ENCODE data around the gene KCNK6. TPM values are rescaled to one million over a fixed set of nuclear protein-coding genes. Genes with fewer than 3 reads are reported as not detected.
"Not testable (repeated sequence)": the region's sequence is repeated elsewhere in the genome, so short reads cannot be mapped to it uniquely, and the experiment has no call there.

KCNK6 gene
- total and polyA plus RNA-seq, 4 experiments from 2014 or later: 1.3 to 14.9 (median 11.0) TPM

DNA sequence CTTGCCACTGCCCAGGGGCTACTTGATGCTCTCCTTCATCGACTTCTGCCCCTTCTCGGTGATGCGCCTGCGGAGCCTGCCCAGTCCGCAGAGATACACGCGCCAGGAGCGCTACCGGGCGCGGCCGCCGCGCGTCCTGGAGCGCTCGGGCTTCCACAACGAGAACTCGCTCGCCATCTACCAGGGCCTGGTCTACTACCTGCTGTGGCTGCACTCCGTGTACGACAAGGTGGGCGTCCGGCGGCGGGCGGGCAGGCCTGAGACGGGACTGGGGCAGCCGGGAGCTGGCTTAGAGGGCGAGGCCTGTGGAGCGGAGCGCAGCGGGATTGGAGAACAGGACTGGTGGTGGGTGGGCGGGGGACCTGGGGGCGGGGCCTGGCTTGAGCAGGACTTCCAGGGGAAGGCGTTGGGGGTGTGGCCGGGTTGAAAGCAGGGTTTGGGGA, 42.0 kb downstream of the KCNK6 start:
- intact Hi-C loops (cut with micrococcal nuclease): loop anchor here (1.0 kb wide), 1 partner anchor 13 kb away; the partner anchor contains the start of gene PSMD8
- CTCF ChIA-PET (ENCODE audit: partially characterized antibody): interaction anchor here (1.1 kb wide), 1 partner anchor 13 kb away, joined by 3 read pairs; the partner anchor contains the start of gene PSMD8
- H3K4me1 Mint-ChIP-seq: peaks cover 0 to 26% (median 13%) of the 10 kb centered on the region in 4 donors

DNA sequence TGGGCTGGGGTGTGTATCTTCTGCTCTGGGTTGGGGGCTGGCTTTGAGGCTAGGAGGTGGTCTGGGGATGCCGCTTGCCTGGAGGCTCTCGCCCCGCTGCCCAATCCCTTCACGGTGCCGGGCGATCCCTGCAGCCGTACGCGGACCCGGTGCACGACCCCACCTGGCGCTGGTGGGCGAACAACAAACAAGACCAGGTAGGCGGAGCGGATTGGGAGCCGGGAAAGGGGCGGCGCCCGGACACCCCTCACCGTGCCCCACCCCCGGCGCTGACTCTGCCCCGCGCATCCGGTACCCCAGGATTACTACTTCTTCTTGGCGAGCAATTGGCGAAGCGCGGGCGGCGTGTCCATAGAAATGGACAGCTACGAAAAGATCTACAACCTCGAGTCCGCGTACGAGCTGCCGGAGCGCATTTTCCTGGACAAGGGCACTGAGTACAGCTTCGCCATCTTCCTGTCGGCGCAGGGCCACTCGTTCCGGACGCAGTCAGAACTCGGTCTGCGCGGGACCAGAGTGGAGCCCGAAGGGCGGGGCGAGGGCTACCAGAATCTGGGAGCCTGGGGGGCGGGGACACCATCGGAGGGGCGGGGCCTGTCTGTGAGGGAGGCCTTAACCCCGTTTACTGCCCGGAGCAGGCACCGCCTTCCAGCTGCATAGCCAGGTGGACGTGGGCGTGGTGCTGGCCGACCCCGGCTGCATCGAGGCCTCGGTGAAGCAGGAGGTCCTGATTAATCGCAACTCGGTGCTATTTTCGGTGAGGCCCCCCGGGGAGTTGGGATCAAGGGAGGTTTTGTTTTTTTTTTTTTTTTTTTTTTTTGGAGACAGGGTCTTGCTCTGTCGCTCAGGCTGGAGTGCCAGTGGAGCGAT, 42.7 kb downstream of the KCNK6 start:
- Mint-ChIP-seq H3K9me3 (no peaks in the 10 kb centered on the region), H3K27me3 (peaks cover 0 to 7% of the 10 kb centered on the region in 2 donors), H3K4me1 (peaks cover 0 to 26% (median 13%) of the 10 kb centered on the region in 4 donors), H3K4me3 (peak overlapping the region; percentile 80 to 87 (median 86)), H3K36me3 (no peaks in the 10 kb centered on the region), H3K27ac (peak overlapping the region in 3 of 7 donors; percentile 8 to 61 (median 48))
- H3K9me3 ChIP-seq (ENCODE audit: control insufficient read depth in 1 of 2, low read length in 2 of 2): no peaks in the 10 kb centered on the region
- H3K4me1 ChIP-seq (ENCODE audit: insufficient read depth, low read length): peaks cover 13% of the 10 kb centered on the region
- CTCF ChIA-PET (ENCODE audit: partially characterized antibody): interaction anchor here (1.1 to 1.2 kb wide), 2 partner anchors 12 to 118 kb away, joined by 3 read pairs; partner anchors contain the start of gene PSMD8
- no peaks in the 10 kb centered on the region for H3K27me3 ChIP-seq (ENCODE audit: insufficient read depth, low read length)
- H3K36me3 ChIP-seq (ENCODE audit: insufficient read depth, low read length): no peaks in the 10 kb centered on the region
- intact Hi-C loops (cut with micrococcal nuclease): loop anchor here (1.0 kb wide), 1 partner anchor 12 kb away; the partner anchor contains the start of gene PSMD8
- H3K27ac ChIP-seq (ENCODE audit: low read depth, low read length): no peak overlapping the region
- POLR2A ChIA-PET (ENCODE audit: partially characterized antibody): interaction anchor here (0.7 to 3.7 kb wide), 5 partner anchors 8 to 41 kb away, joined by 3 to 28 read pairs (median 3); partner anchors contain the start of genes FAM98C and PSMD8
- H3K4me3 ChIP-seq (ENCODE audit: low read length in 2 of 2): peak overlapping the region; percentile 61 to 68
- peak; percentile 45 to 74 (median 46) for DNase-seq

More for the DNA sequence above, 42.0 kb downstream of the KCNK6 start:
- no peak overlapping the region for H3K27ac ChIP-seq (ENCODE audit: low read depth, low read length)
- Mint-ChIP-seq H3K9me3 (no peaks in the 10 kb centered on the region), H3K27me3 (peaks cover 0 to 7% of the 10 kb centered on the region in 2 donors), H3K4me3 (peak overlapping the region; percentile 80 to 87 (median 86)), H3K27ac (peak overlapping the region in 3 of 7 donors; percentile 37 to 69 (median 55)), H3K36me3 (no peaks in the 10 kb centered on the region)
- peaks cover 13% of the 10 kb centered on the region for H3K4me1 ChIP-seq (ENCODE audit: insufficient read depth, low read length)
- no peaks in the 10 kb centered on the region for H3K27me3 ChIP-seq (ENCODE audit: insufficient read depth, low read length)
- POLR2A ChIA-PET (ENCODE audit: partially characterized antibody): interaction anchor here (0.7 to 3.7 kb wide), 6 partner anchors 8 to 42 kb away, joined by 3 to 28 read pairs (median 3); partner anchors contain the start of genes FAM98C and PSMD8
- H3K36me3 ChIP-seq (ENCODE audit: insufficient read depth, low read length): no peaks in the 10 kb centered on the region
- peak; percentile 39 to 74 (median 54) for DNase-seq
- H3K9me3 ChIP-seq (ENCODE audit: control insufficient read depth in 1 of 2, low read length in 2 of 2): no peaks in the 10 kb centered on the region
- peak overlapping the region; percentile 11 to 68 for H3K4me3 ChIP-seq (ENCODE audit: low read length in 2 of 2)

DNA sequence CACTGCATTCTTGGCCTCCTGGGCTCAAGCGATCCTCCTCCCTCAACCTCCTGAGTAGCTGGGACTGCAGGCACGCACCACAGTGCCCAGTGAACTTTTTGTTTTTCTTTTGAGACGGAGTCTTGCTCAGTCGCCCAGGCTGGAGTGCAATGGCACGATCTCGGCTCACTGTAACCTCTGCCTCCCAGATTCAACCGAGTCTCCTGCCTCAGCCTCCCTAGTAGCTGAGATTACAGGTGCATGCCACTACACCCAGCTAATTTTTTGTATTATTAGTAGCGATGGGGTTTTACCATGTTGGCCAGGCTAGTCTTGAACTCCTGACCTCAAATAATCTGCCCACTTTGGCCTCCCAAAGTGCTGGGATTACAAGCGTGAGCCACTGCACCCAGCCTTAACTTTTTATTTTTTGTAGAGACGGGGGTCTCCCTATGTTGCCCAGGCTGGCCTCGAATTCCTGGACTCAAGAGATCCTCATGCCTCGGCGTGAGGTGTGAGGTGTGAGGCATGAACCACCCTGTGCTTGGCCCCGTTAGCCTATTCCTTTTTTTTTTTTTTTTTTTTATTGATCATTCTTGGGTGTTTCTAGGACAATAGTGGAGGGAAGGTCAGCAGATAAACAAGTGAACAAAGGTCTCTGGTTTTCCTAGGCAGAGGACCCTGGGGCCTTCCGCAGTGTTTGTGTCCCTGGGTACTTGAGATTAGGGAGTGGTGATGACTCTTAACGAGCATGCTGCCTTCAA, 43.5 kb downstream of the KCNK6 start:
- not testable (repeated sequence) for H3K9me3 Mint-ChIP-seq; H3K9me3 ChIP-seq (ENCODE audit: control insufficient read depth in 1 of 2, low read length in 2 of 2); H3K36me3 ChIP-seq (ENCODE audit: insufficient read depth, low read length); H3K27ac ChIP-seq (ENCODE audit: low read depth, low read length); DNase-seq; H3K27ac Mint-ChIP-seq; H3K36me3 Mint-ChIP-seq; H3K27me3 ChIP-seq (ENCODE audit: insufficient read depth, low read length); H3K27me3 Mint-ChIP-seq
- Histone ChIP-seq H3K4me3 (ENCODE audit: low read length in 2 of 2) (peak overlapping the region in 1 of 2 donors; percentile 68), H3K4me1 (ENCODE audit: insufficient read depth, low read length) (peaks cover 13% of the 10 kb centered on the region)
- Mint-ChIP-seq H3K4me1 (peaks cover 0 to 26% (median 13%) of the 10 kb centered on the region in 4 donors), H3K4me3 (peak overlapping the region; percentile 49 to 87 (median 66))
- CTCF ChIA-PET (ENCODE audit: partially characterized antibody): interaction anchor here (1.1 to 1.2 kb wide), 2 partner anchors 11 to 119 kb away, joined by 3 read pairs; partner anchors contain the start of gene PSMD8
- intact Hi-C loops (cut with micrococcal nuclease): loop anchor here (1.0 kb wide), 1 partner anchor 11 kb away; the partner anchor contains the start of gene PSMD8
- POLR2A ChIA-PET (ENCODE audit: partially characterized antibody): interaction anchor here (1.2 to 3.7 kb wide), 2 partner anchors 11 to 40 kb away, joined by 3 to 28 read pairs; partner anchors contain the start of genes FAM98C and PSMD8

DNA sequence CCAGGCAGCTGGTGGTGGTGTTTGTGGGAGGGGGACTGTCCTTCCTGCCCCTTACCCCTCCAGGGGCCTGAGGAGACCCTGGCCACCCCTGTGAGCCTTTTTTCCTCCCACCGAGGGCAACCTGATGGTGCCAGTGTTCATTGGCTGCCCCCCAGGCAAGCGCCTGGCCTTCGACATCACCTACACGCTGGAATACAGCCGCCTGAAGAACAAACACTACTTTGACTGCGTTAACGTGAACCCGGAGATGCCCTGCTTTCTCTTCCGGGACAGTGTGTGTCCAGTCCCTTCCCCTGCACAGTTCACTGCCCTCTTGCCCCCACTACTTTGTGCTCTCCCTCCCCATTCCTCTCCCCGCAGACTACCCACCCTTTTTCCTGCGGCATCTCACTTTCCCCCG, 47.4 kb downstream of the KCNK6 start:
- Histone ChIP-seq H3K27ac (ENCODE audit: low read depth, low read length) (no peak overlapping the region), H3K4me3 (ENCODE audit: low read length in 2 of 2) (no peak overlapping the region), H3K4me1 (ENCODE audit: insufficient read depth, low read length) (peaks cover 9% of the 10 kb centered on the region), H3K9me3 (ENCODE audit: control insufficient read depth in 1 of 2, low read length in 2 of 2) (no peaks in the 10 kb centered on the region), H3K27me3 (ENCODE audit: insufficient read depth, low read length) (no peaks in the 10 kb centered on the region), H3K36me3 (ENCODE audit: insufficient read depth, low read length) (no peaks in the 10 kb centered on the region)
- H3K9me3 Mint-ChIP-seq: no peaks in the 10 kb centered on the region
- peak overlapping the region in 1 of 7 donors; percentile 63 for H3K27ac Mint-ChIP-seq
- DNase-seq: no peak
- peaks cover 2 to 3% of the 10 kb centered on the region in 2 donors for H3K27me3 Mint-ChIP-seq
- ChIA-PET CTCF (ENCODE audit: partially characterized antibody) (no interaction called here), POLR2A (ENCODE audit: partially characterized antibody) (interaction anchor here (0.6 kb wide), 2 partner anchors 10 to 600 kb away, joined by 3 to 4 read pairs; no protein-coding TSS in a partner anchor)
- intact Hi-C loops (cut with micrococcal nuclease): no loop called here
- H3K4me3 Mint-ChIP-seq: no peak overlapping the region
- H3K36me3 Mint-ChIP-seq: no peaks in the 10 kb centered on the region
- peaks cover 0 to 9% (median 4%) of the 10 kb centered on the region in 4 donors for H3K4me1 Mint-ChIP-seq

DNA sequence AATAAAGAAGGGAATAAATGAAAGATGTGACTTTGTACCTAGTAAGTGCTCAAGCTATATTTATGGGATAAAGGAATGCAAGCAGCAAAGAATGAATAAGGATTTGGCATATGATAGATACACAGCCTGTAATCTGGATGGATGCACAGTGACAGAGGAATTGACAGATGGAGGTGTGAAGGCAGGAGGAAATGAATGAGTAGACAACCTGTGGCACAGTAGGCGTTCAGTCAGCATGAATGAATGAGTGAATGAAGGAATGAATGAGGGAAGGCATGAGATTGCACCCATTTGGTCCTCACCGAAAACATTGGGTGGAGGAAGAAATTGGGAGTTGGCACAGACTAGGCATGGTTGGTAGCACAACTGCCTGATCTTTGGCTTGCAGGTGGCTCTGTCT, 49.9 kb downstream of the KCNK6 start:
- Histone ChIP-seq H3K36me3 (ENCODE audit: insufficient read depth, low read length) (no peaks in the 10 kb centered on the region), H3K27ac (ENCODE audit: low read depth, low read length) (no peak overlapping the region), H3K27me3 (ENCODE audit: insufficient read depth, low read length) (no peaks in the 10 kb centered on the region), H3K4me3 (ENCODE audit: low read length in 2 of 2) (no peak overlapping the region), H3K9me3 (ENCODE audit: control insufficient read depth in 1 of 2, low read length in 2 of 2) (no peaks in the 10 kb centered on the region), H3K4me1 (ENCODE audit: insufficient read depth, low read length) (peaks cover 6% of the 10 kb centered on the region)
- Mint-ChIP-seq H3K36me3 (peaks cover under 1 to 3% of the 10 kb centered on the region in 2 donors), H3K4me1 (peaks cover 0 to 6% (median 4%) of the 10 kb centered on the region in 4 donors), H3K4me3 (peak overlapping the region in 1 of 8 donors; percentile 69), H3K9me3 (no peaks in the 10 kb centered on the region), H3K27ac (no peak overlapping the region), H3K27me3 (peaks cover 2 to 5% of the 10 kb centered on the region in 2 donors)
- ChIA-PET POLR2A (ENCODE audit: partially characterized antibody) (no interaction called here), CTCF (ENCODE audit: partially characterized antibody) (no interaction called here)
- intact Hi-C loops (cut with micrococcal nuclease): no loop called here
- DNase-seq: peak in 1 of 5 donors; percentile 6

DNA sequence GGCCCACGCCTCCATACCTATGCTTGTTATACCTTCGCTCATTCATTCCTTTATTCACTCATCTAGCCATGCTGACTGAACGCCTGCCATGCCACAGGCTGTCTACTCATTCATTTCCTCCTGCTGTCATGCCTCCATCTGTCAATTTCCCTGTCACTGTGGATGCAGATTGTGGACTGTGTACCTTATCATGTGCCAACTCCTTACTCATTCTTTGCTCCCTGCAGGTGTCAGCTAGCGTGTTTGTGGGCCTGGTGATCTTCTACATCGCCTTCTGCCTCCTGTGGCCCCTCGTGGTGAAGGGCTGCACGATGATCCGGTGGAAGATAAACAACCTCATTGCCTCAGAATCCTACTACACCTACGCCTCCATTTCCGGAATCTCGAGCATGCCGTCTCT, 50.7 kb downstream of the KCNK6 start:
- ChIA-PET CTCF (ENCODE audit: partially characterized antibody) (interaction anchor here (0.9 kb wide), 1 partner anchor 35 kb away, joined by 3 read pairs; the partner anchor contains the start of gene CATSPERG), POLR2A (ENCODE audit: partially characterized antibody) (interaction anchor here (0.6 to 0.9 kb wide), 2 partner anchors 8 to 35 kb away, joined by 3 read pairs; partner anchors contain the start of gene CATSPERG)
- DNase-seq: no peak
- Mint-ChIP-seq H3K4me3 (no peak overlapping the region), H3K36me3 (peaks cover 7 to 10% of the 10 kb centered on the region in 2 donors), H3K27ac (peak overlapping the region in 2 of 7 donors; percentile 22 to 41), H3K9me3 (no peaks in the 10 kb centered on the region), H3K27me3 (peaks cover 2 to 5% of the 10 kb centered on the region in 2 donors), H3K4me1 (peaks cover 5 to 14% (median 10%) of the 10 kb centered on the region in 4 donors)
- no peaks in the 10 kb centered on the region for H3K36me3 ChIP-seq (ENCODE audit: insufficient read depth, low read length)
- H3K4me3 ChIP-seq (ENCODE audit: low read length in 2 of 2): no peak overlapping the region
- H3K27ac ChIP-seq (ENCODE audit: low read depth, low read length): no peak overlapping the region
- peaks cover 9% of the 10 kb centered on the region for H3K4me1 ChIP-seq (ENCODE audit: insufficient read depth, low read length)
- no peaks in the 10 kb centered on the region for H3K27me3 ChIP-seq (ENCODE audit: insufficient read depth, low read length)
- no peaks in the 10 kb centered on the region for H3K9me3 ChIP-seq (ENCODE audit: control insufficient read depth in 1 of 2, low read length in 2 of 2)
- intact Hi-C loops (cut with micrococcal nuclease): loop anchor here (10.0 kb wide), 2 partner anchors 245 to 465 kb away; partner anchors contain the start of genes EIF3K, MAP4K1, SIPA1L3 and WDR87
